Ureter (tissue), 1 donor: ENCODE measurements around the gene PSMC6. TPM values are rescaled to one million over a fixed set of nuclear protein-coding genes. Genes with fewer than 3 reads are reported as not detected.
A peak's percentile ranks its signal among the peaks of the same experiment; 100 is the strongest.

Experiments
- DNase-seq: peaks from one replicate; pipeline ENCODE4 v3.0.0-alpha.2; 2020; ENCODE audit warnings: low spot score
- total RNA-seq: library from RNA; stranded (reverse); gene quantifications from one replicate; pipeline ENCODE4 v1.2.4, GENCODE V29; 2023
- donor health status: DM: yes; HTN: yes; CAD: no.

PSMC6 gene
- total RNA-seq, result 82.5 TPM

- peak; percentile 96 for DNase-seq
These were observed at the start of gene PSMC6 for GRCh38 chr14:52706724-52707706. PSMC6 (plus strand) TSS chr14:52707200; CDS start chr14:52707220, 20 bp downstream.

GRCh38 chr14:52660325-52660724 lies 46.7 kb upstream of the PSMC6 start:
- no peak for DNase-seq

GRCh38 chr14:52660832-52661231 lies 46.2 kb upstream of the PSMC6 start:
- no peak for DNase-seq

GRCh38 chr14:52661314-52661713 lies 45.7 kb upstream of the PSMC6 start:
- DNase-seq, result no peak

GRCh38 chr14:52663850-52664249 lies 43.1 kb upstream of the PSMC6 start:
- no peak for DNase-seq

- DNase-seq, result no peak
These were observed 28.4 kb upstream of the PSMC6 start for GRCh38 chr14:52678591-52678990.

- no peak for DNase-seq
These were observed 22.9 kb upstream of the PSMC6 start for GRCh38 chr14:52683985-52684520.

GRCh38 chr14:52686176-52686575 lies 20.8 kb upstream of the PSMC6 start:
- DNase-seq, result no peak

- no peak for DNase-seq
These were observed 15.8 kb upstream of the PSMC6 start for GRCh38 chr14:52690983-52691760.

GRCh38 chr14:52692248-52692962 lies 14.6 kb upstream of the PSMC6 start:
- DNase-seq, result no peak

- no peak for DNase-seq
These were observed 14.0 kb upstream of the PSMC6 start for GRCh38 chr14:52693036-52693435.

- no peak for DNase-seq
These were observed 13.5 kb upstream of the PSMC6 start for GRCh38 chr14:52693532-52693931.

GRCh38 chr14:52694761-52695480 lies 12.1 kb upstream of the PSMC6 start:
- no peak for DNase-seq

GRCh38 chr14:52695481-52696091 lies 11.4 kb upstream of the PSMC6 start, which contains the start of gene ERO1A:
ERO1A (minus strand) TSS chr14:52695558; CDS start chr14:52695481, 77 bp downstream.
- DNase-seq, result peak; percentile 88

GRCh38 chr14:52700701-52701172 lies 6.3 kb upstream of the PSMC6 start:
- DNase-seq, result no peak

- DNase-seq, result no peak
These were observed 5.8 kb upstream of the PSMC6 start for GRCh38 chr14:52701223-52701622.

GRCh38 chr14:52703225-52703624 lies 3.8 kb upstream of the PSMC6 start:
- no peak for DNase-seq

- no peak for DNase-seq
These were observed 3.3 kb upstream of the PSMC6 start for GRCh38 chr14:52703664-52704063.

GRCh38 chr14:52706286-52706685 lies 714 bp upstream of the PSMC6 start:
- no peak for DNase-seq

- DNase-seq, result no peak
These were observed 4.7 kb downstream of the PSMC6 start for GRCh38 chr14:52711666-52712065.
